WTC11 (cell line): ENCODE data around the gene COL25A1. TPM values are rescaled to one million over a fixed set of nuclear protein-coding genes. Genes with fewer than 3 reads are reported as not detected.

ENCODE experiments used
- ATAC-seq: fragments of 200-7000 bp; cut with Tn5 transposase; 2 replicates; pipeline ENCODE4 v1.10.0; 2021; ENCODE audit warnings: mild to moderate bottlenecking, moderate library complexity
- CTCF ChIA-PET: fragments of 300-600 bp; sonication (Branson Sonifier 250); formaldehyde crosslinking; loops from one replicate; lab custom pipeline; 2021; ENCODE audit warnings: antibody characterized with exemption; lab: Charles Lee
- POLR2A ChIA-PET: fragments of 350-600 bp; sonication (Branson Sonifier 250); formaldehyde crosslinking; loops from one replicate; lab custom pipeline; 2021; ENCODE audit warnings: antibody characterized with exemption; lab: Charles Lee
- DNase-seq: peaks from one replicate; pipeline ENCODE4 v3.0.0; 2021; ENCODE audit warnings: low spot score
- H3K27ac Mint-ChIP-seq: 2 replicates; pipeline ENCODE4 v1.8.0; 2021; ENCODE audit warnings: mixed read lengths
- H3K27me3 Mint-ChIP-seq: 2 replicates; pipeline ENCODE4 v1.8.0; 2021; ENCODE audit warnings: low read depth, mild to moderate bottlenecking, moderate library complexity, mixed read lengths
- H3K36me3 Mint-ChIP-seq: 2 replicates; pipeline ENCODE4 v1.8.0; 2021; ENCODE audit warnings: mixed read lengths
- H3K4me1 Mint-ChIP-seq: 2 replicates; pipeline ENCODE4 v1.8.0; 2022; ENCODE audit warnings: mixed read lengths
- H3K4me3 Mint-ChIP-seq: 2 replicates; pipeline ENCODE4 v1.8.0; 2021; ENCODE audit warnings: mild to moderate bottlenecking, moderate library complexity, mixed read lengths
- H3K9me3 Mint-ChIP-seq: 2 replicates; pipeline ENCODE4 v1.8.0; 2021; ENCODE audit warnings: mixed read lengths
- CDX4 ChIP-seq: fragments of 250-450 bp; sonication (Bioruptor Pico); IDR thresholded peaks from 2 replicates; pipeline ENCODE4 v1.9.0; 2021; ENCODE audit warnings: moderate library complexity, mild to moderate bottlenecking, inconsistent platforms, borderline replicate concordance
- E2F4 ChIP-seq: sonication (generic); formaldehyde crosslinking; IDR thresholded peaks from 2 replicates; pipeline ENCODE4 v1.8.1; 2022; ENCODE audit warnings: low read depth, mild to moderate bottlenecking, moderate library complexity, missing genetic modification reagents, borderline replicate concordance
- ELF4 ChIP-seq: sonication (generic); formaldehyde crosslinking; IDR thresholded peaks from 2 replicates; pipeline ENCODE4 v1.8.1; 2022; ENCODE audit warnings: low read depth, mild to moderate bottlenecking, moderate library complexity, missing genetic modification reagents
- ETV6 ChIP-seq: sonication (generic); formaldehyde crosslinking; IDR thresholded peaks from 2 replicates; pipeline ENCODE4 v1.8.1; 2022; ENCODE audit warnings: mild to moderate bottlenecking, missing genetic modification reagents
- FOXK1 ChIP-seq: sonication (generic); formaldehyde crosslinking; IDR thresholded peaks from 2 replicates; pipeline ENCODE4 v1.8.0; 2022; ENCODE audit warnings: mild to moderate bottlenecking, moderate library complexity, missing genetic modification reagents
- HMGA2 ChIP-seq: fragments of 250-450 bp; sonication (Bioruptor Pico); IDR thresholded peaks from 2 replicates; pipeline ENCODE4 v1.4.0; 2021; ENCODE audit warnings: mild to moderate bottlenecking, moderate library complexity
- IRF1 ChIP-seq: sonication (generic); formaldehyde crosslinking; IDR thresholded peaks from 2 replicates; pipeline ENCODE4 v1.8.0; 2023; ENCODE audit warnings: missing genetic modification reagents
- MXD4 ChIP-seq: fragments of 250-450 bp; sonication (Bioruptor Pico); IDR thresholded peaks from 2 replicates; pipeline ENCODE4 v1.8.0; 2021; ENCODE audit warnings: mild to moderate bottlenecking, moderate library complexity, borderline replicate concordance
- NFYB ChIP-seq: sonication (generic); formaldehyde crosslinking; conservative IDR thresholded peaks from 2 replicates; pipeline ENCODE4 v1.8.0; 2022; ENCODE audit warnings: low read depth, missing genetic modification reagents
- PRDM15 ChIP-seq: sonication (generic); formaldehyde crosslinking; IDR thresholded peaks from 2 replicates; pipeline ENCODE4 v1.8.0; 2022; ENCODE audit warnings: missing genetic modification reagents
- PREB ChIP-seq: sonication (generic); formaldehyde crosslinking; IDR thresholded peaks from 2 replicates; pipeline ENCODE4 v1.8.1; 2022; ENCODE audit warnings: mild to moderate bottlenecking, missing genetic modification reagents, moderate library complexity, borderline replicate concordance
- USF2 ChIP-seq: sonication (generic); formaldehyde crosslinking; IDR thresholded peaks from 2 replicates; pipeline ENCODE4 v1.8.1; 2023; ENCODE audit warnings: mild to moderate bottlenecking, missing genetic modification reagents, moderate library complexity
- ZMAT4 ChIP-seq: fragments of 250-450 bp; sonication (Bioruptor Pico); IDR thresholded peaks from 2 replicates; pipeline ENCODE4 v1.9.0; 2021; ENCODE audit warnings: mild to moderate bottlenecking
- ZNF121 ChIP-seq: sonication (generic); formaldehyde crosslinking; IDR thresholded peaks from 2 replicates; pipeline ENCODE4 v1.8.0; 2023; ENCODE audit warnings: missing genetic modification reagents
- ZNF219 ChIP-seq: sonication (generic); formaldehyde crosslinking; IDR thresholded peaks from 2 replicates; pipeline ENCODE4 v1.8.0; 2023; ENCODE audit warnings: missing genetic modification reagents, mild to moderate bottlenecking, borderline replicate concordance
- ZNF396 ChIP-seq: fragments of 250-450 bp; sonication (Bioruptor Pico); IDR thresholded peaks from 2 replicates; pipeline ENCODE4 v1.8.0; 2021; ENCODE audit warnings: mild to moderate bottlenecking, moderate library complexity, borderline replicate concordance
- ZNF416 ChIP-seq: fragments of 250-450 bp; sonication (Bioruptor Pico); IDR thresholded peaks from 2 replicates; pipeline ENCODE4 v1.9.0; 2021; ENCODE audit warnings: mild to moderate bottlenecking, inconsistent platforms
- ZNF423 ChIP-seq: fragments of 250-450 bp; sonication (Bioruptor Pico); IDR thresholded peaks from 2 replicates; pipeline ENCODE4 v2.1.2; 2022; ENCODE audit warnings: mild to moderate bottlenecking, moderate library complexity
- total RNA-seq: library from RNA; stranded (reverse); gene quantifications from 3 replicates; pipeline ENCODE4 v1.2.3, GENCODE V29; 2021

The COL25A1 gene
- total RNA-seq, 1 experiment from 2014 or later: 6.6 TPM

- TF ChIP-seq PRDM15 (CRISPR knock-in tag) (no peak), ZNF416 (CRISPR knock-in tag) (no peak)
Observed at GRCh38 chr4:108903464-108904221, 398.8 kb downstream of the COL25A1 start (continued).

GRCh38 chr4:108902769-108903168, 399.7 kb downstream of the COL25A1 start:
- H3K4me3 Mint-ChIP-seq: no peak overlapping the region
- H3K9me3 Mint-ChIP-seq: no peaks in the 10 kb centered on the region
- peaks cover 22% of the 10 kb centered on the region for H3K4me1 Mint-ChIP-seq
- ChIA-PET CTCF (no interaction called here), POLR2A (no interaction called here)
- H3K36me3 Mint-ChIP-seq: no peaks in the 10 kb centered on the region
- ATAC-seq (no peak), DNase-seq (no peak)
- H3K27me3 Mint-ChIP-seq: no peaks in the 10 kb centered on the region
- H3K27ac Mint-ChIP-seq: no peak overlapping the region
- no peak for TF ChIP-seq ZMAT4 (CRISPR knock-in tag)
- no peak for TF ChIP-seq ZNF396 (CRISPR knock-in tag)
- TF ChIP-seq MXD4 (CRISPR knock-in tag): no peak
- no peak for TF ChIP-seq E2F4 (CRISPR knock-in tag)
- TF ChIP-seq ZNF121 (CRISPR knock-in tag): no peak
- no peak for TF ChIP-seq ZNF219 (CRISPR knock-in tag)
- TF ChIP-seq HMGA2: no peak
- no peak for TF ChIP-seq PRDM15 (CRISPR knock-in tag)
- TF ChIP-seq NFYB: no peak
- TF ChIP-seq ELF4: no peak
- TF ChIP-seq FOXK1: no peak
- TF ChIP-seq PREB (CRISPR knock-in tag): no peak
- TF ChIP-seq USF2: no peak
- no peak for TF ChIP-seq ZNF423 (CRISPR knock-in tag)
- no peak for TF ChIP-seq ETV6 (CRISPR knock-in tag)
- no peak for TF ChIP-seq CDX4 (CRISPR knock-in tag)
- TF ChIP-seq IRF1: no peak
